CD4-positive, alpha-beta memory T cell (primary cell): ENCODE measurements around the gene USP6NL. TPM values are rescaled to one million over a fixed set of nuclear protein-coding genes. Genes with fewer than 3 reads are reported as not detected.

Experiments used
- CTCF ChIA-PET: fragments of 350-600 bp; sonication (Branson Sonifier 250); formaldehyde crosslinking; loops from one replicate; lab custom pipeline; 2021; ENCODE audit warnings: inconsistent platforms; ENCODE audit not compliant: partially characterized antibody; lab: Charles Lee
- POLR2A ChIA-PET: fragments of 350-600 bp; sonication (Branson Sonifier 250); formaldehyde crosslinking; loops from one replicate; lab custom pipeline; 2021; ENCODE audit not compliant: partially characterized antibody; lab: Charles Lee
- DNase-seq, 5 donors: peaks; one replicate each; pipeline versions ENCODE4 v3.0.0 to v3.0.0-alpha.2; 2020 to 2022; ENCODE audit warnings: mixed read lengths in 1 of 5
- H3K27ac ChIP-seq: one replicate; pipeline ENCODE4 v1.7.0; 2013; ENCODE audit warnings: low read depth, low read length
- H3K27me3 ChIP-seq: 2 replicates; pipeline ENCODE4 v1.7.0; 2013; ENCODE audit warnings: mild to moderate bottlenecking, low read length, moderate library complexity; ENCODE audit not compliant: insufficient read depth
- H3K36me3 ChIP-seq: 2 replicates; pipeline ENCODE4 v1.7.0; 2013; ENCODE audit warnings: mild to moderate bottlenecking, low read length, moderate library complexity; ENCODE audit not compliant: insufficient read depth
- H3K4me1 ChIP-seq: 2 replicates; pipeline ENCODE4 v1.7.0; 2013; ENCODE audit warnings: mild to moderate bottlenecking, low read length, moderate library complexity; ENCODE audit not compliant: insufficient read depth
- H3K4me3 ChIP-seq, 2 donors: one replicate each; pipeline ENCODE4 v1.7.0; 2013; ENCODE audit warnings: low read length in 2 of 2, mild to moderate bottlenecking in 1 of 2
- H3K9me3 ChIP-seq, 2 donors: one replicate each; pipeline ENCODE4 v1.7.0; 2013; ENCODE audit warnings: low read length in 2 of 2, control low read depth in 1 of 2; ENCODE audit not compliant: control insufficient read depth in 1 of 2
- H3K27ac Mint-ChIP-seq, 7 donors: one replicate each; pipeline ENCODE4 v1.8.0; 2020 to 2021; ENCODE audit warnings: mixed read lengths in 7 of 7, mild to moderate bottlenecking in 6 of 7, inconsistent platforms in 3 of 7, moderate library complexity in 3 of 7
- H3K27me3 Mint-ChIP-seq, 2 donors: one replicate each; pipeline ENCODE4 v1.8.0; 2020 to 2021; ENCODE audit warnings: mixed read lengths in 2 of 2
- H3K36me3 Mint-ChIP-seq, 2 donors: one replicate each; pipeline ENCODE4 v1.8.0; 2020 to 2021; ENCODE audit warnings: mixed read lengths in 2 of 2, inconsistent platforms in 1 of 2, mild to moderate bottlenecking in 1 of 2
- H3K4me1 Mint-ChIP-seq, 4 donors: one replicate each; pipeline ENCODE4 v1.8.0; 2020 to 2021; ENCODE audit warnings: mixed read lengths in 4 of 4, mild to moderate bottlenecking in 1 of 4
- H3K4me3 Mint-ChIP-seq, 8 donors: one replicate each; pipeline ENCODE4 v1.8.0; 2020 to 2021; ENCODE audit warnings: mixed read lengths in 8 of 8, mild to moderate bottlenecking in 7 of 8, moderate library complexity in 6 of 8, inconsistent platforms in 3 of 8
- H3K9me3 Mint-ChIP-seq, 8 donors: one replicate each; pipeline ENCODE4 v1.8.0; 2020 to 2021; ENCODE audit warnings: mixed read lengths in 8 of 8, mild to moderate bottlenecking in 5 of 8, inconsistent platforms in 3 of 8, moderate library complexity in 1 of 8
- intact Hi-C: fragments of 100-400 bp; cut with micrococcal nuclease; formaldehyde crosslinking; loops from one replicate; pipeline ENCODE4 v1.15.1; 2023
- polyA plus RNA-seq, 2 donors: library from polyadenylated mRNA; unstranded; fragments of 300-500 nt; fragmentation: Illumina TruSeq; gene quantifications; one replicate each; pipeline ENCODE4 v1.2.3, GENCODE V29; 2021
- total RNA-seq, 2 experiments: library from RNA; stranded (reverse); gene quantifications; one replicate each; pipeline ENCODE4 v1.2.3, GENCODE V29; 2021

The USP6NL gene
- total and polyA plus RNA-seq, 4 experiments from 2014 or later = 2.2 to 4.8 (median 3.3) TPM

- Mint-ChIP-seq H3K9me3 (no peaks in the 10 kb centered on the region), H3K27me3 (peaks cover 1% of the 10 kb centered on the region in 2 donors), H3K4me1 (peaks cover 7 to 14% (median 12%) of the 10 kb centered on the region in 4 donors), H3K36me3 (no peaks in the 10 kb centered on the region), H3K4me3 (no peak overlapping the region), H3K27ac (no peak overlapping the region)
- H3K27me3 ChIP-seq = no peaks in the 10 kb centered on the region
- CTCF ChIA-PET = no interaction called here
- H3K4me3 ChIP-seq = no peak overlapping the region
- POLR2A ChIA-PET = no interaction called here
- no peaks in the 10 kb centered on the region for H3K9me3 ChIP-seq
- no peak for DNase-seq
- no peaks in the 10 kb centered on the region for H3K36me3 ChIP-seq
- H3K4me1 ChIP-seq = peaks cover 6% of the 10 kb centered on the region
- no peak overlapping the region for H3K27ac ChIP-seq
- intact Hi-C loops = no loop called here
Observed at GRCh38 chr10:11578802-11579255, 32.6 kb downstream of the USP6NL start.

GRCh38 chr10:11576092-11576809, 35.2 kb downstream of the USP6NL start:
- no peaks in the 10 kb centered on the region for H3K36me3 ChIP-seq
- H3K27ac ChIP-seq = no peak overlapping the region
- H3K27me3 Mint-ChIP-seq = peaks cover 1% of the 10 kb centered on the region in 2 donors
- peaks cover 2 to 11% (median 8%) of the 10 kb centered on the region in 4 donors for H3K4me1 Mint-ChIP-seq
- H3K9me3 Mint-ChIP-seq = no peaks in the 10 kb centered on the region
- no peaks in the 10 kb centered on the region for H3K36me3 Mint-ChIP-seq
- intact Hi-C loops = no loop called here
- peaks cover 2% of the 10 kb centered on the region for H3K4me1 ChIP-seq
- POLR2A ChIA-PET = no interaction called here
- no peaks in the 10 kb centered on the region for H3K9me3 ChIP-seq
- no peak for DNase-seq
- H3K27me3 ChIP-seq = no peaks in the 10 kb centered on the region
- H3K27ac Mint-ChIP-seq = no peak overlapping the region
- no peak overlapping the region for H3K4me3 ChIP-seq
- CTCF ChIA-PET = interaction anchor here (0.7 kb wide), 1 partner anchor 95 kb away, joined by 4 read pairs; no protein-coding TSS in a partner anchor
- H3K4me3 Mint-ChIP-seq = no peak overlapping the region

- DNase-seq = no peak
- ChIA-PET CTCF (no interaction called here), POLR2A (no interaction called here)
- Mint-ChIP-seq H3K4me3 (no peak overlapping the region), H3K27me3 (no peaks in the 10 kb centered on the region), H3K36me3 (no peaks in the 10 kb centered on the region), H3K9me3 (peaks cover 0 to 2% (median 0%) of the 10 kb centered on the region in 8 donors), H3K27ac (no peak overlapping the region), H3K4me1 (peaks cover 0 to 4% (median 4%) of the 10 kb centered on the region in 4 donors)
- Histone ChIP-seq H3K9me3 (no peaks in the 10 kb centered on the region), H3K27ac (no peak overlapping the region), H3K4me1 (no peaks in the 10 kb centered on the region), H3K36me3 (no peaks in the 10 kb centered on the region), H3K4me3 (no peak overlapping the region), H3K27me3 (no peaks in the 10 kb centered on the region)
- intact Hi-C loops = no loop called here
Observed at GRCh38 chr10:11573497-11573896, 38.0 kb downstream of the USP6NL start.

- CTCF ChIA-PET = no interaction called here
- intact Hi-C loops = no loop called here
Observed at GRCh38 chr10:11570751-11571150, 40.7 kb downstream of the USP6NL start.

GRCh38 chr10:11569471-11569870, 42.0 kb downstream of the USP6NL start:
- H3K36me3 ChIP-seq = no peaks in the 10 kb centered on the region
- Mint-ChIP-seq H3K27ac (no peak overlapping the region), H3K4me1 (peaks cover 0 to 4% (median 2%) of the 10 kb centered on the region in 4 donors), H3K9me3 (peaks cover 0 to 2% (median 0%) of the 10 kb centered on the region in 8 donors), H3K27me3 (no peaks in the 10 kb centered on the region), H3K4me3 (no peak overlapping the region), H3K36me3 (no peaks in the 10 kb centered on the region)
- H3K27me3 ChIP-seq = no peaks in the 10 kb centered on the region
- DNase-seq = no peak
- no peak overlapping the region for H3K4me3 ChIP-seq
- no peaks in the 10 kb centered on the region for H3K9me3 ChIP-seq
- H3K4me1 ChIP-seq = no peaks in the 10 kb centered on the region
- intact Hi-C loops = no loop called here
- H3K27ac ChIP-seq = no peak overlapping the region
- POLR2A ChIA-PET = no interaction called here
- CTCF ChIA-PET = no interaction called here

More at GRCh38 chr10:11570751-11571150, 40.7 kb downstream of the USP6NL start:
- no peaks in the 10 kb centered on the region for H3K27me3 ChIP-seq
- Mint-ChIP-seq H3K27ac (no peak overlapping the region), H3K36me3 (no peaks in the 10 kb centered on the region), H3K4me3 (no peak overlapping the region), H3K4me1 (peaks cover 0 to 6% (median 4%) of the 10 kb centered on the region in 4 donors), H3K27me3 (no peaks in the 10 kb centered on the region), H3K9me3 (peaks cover 0 to 2% (median 0%) of the 10 kb centered on the region in 8 donors)
- no peak overlapping the region for H3K27ac ChIP-seq
- H3K4me1 ChIP-seq = no peaks in the 10 kb centered on the region
- POLR2A ChIA-PET = no interaction called here
- no peaks in the 10 kb centered on the region for H3K9me3 ChIP-seq
- H3K36me3 ChIP-seq = no peaks in the 10 kb centered on the region
- H3K4me3 ChIP-seq = no peak overlapping the region
- no peak for DNase-seq

- Histone ChIP-seq H3K4me1 (no peaks in the 10 kb centered on the region), H3K4me3 (no peak overlapping the region), H3K27me3 (no peaks in the 10 kb centered on the region), H3K27ac (no peak overlapping the region), H3K9me3 (no peaks in the 10 kb centered on the region), H3K36me3 (no peaks in the 10 kb centered on the region)
- Mint-ChIP-seq H3K27me3 (no peaks in the 10 kb centered on the region), H3K4me1 (peaks cover 0 to 2% (median 0%) of the 10 kb centered on the region in 4 donors), H3K4me3 (no peak overlapping the region), H3K9me3 (peaks cover 0 to 2% (median 0%) of the 10 kb centered on the region in 8 donors), H3K27ac (no peak overlapping the region), H3K36me3 (no peaks in the 10 kb centered on the region)
- no peak for DNase-seq
- POLR2A ChIA-PET = no interaction called here
- CTCF ChIA-PET = interaction anchor here (0.7 kb wide), 1 partner anchor 12 kb away, joined by 3 read pairs; no protein-coding TSS in a partner anchor
- intact Hi-C loops = no loop called here
Observed at GRCh38 chr10:11568578-11568977, 42.9 kb downstream of the USP6NL start.

GRCh38 chr10:11564741-11565140, 46.7 kb downstream of the USP6NL start:
- Mint-ChIP-seq H3K4me3 (no peak overlapping the region), H3K27ac (no peak overlapping the region), H3K27me3 (no peaks in the 10 kb centered on the region), H3K36me3 (no peaks in the 10 kb centered on the region), H3K4me1 (peaks cover 0 to 2% (median 0%) of the 10 kb centered on the region in 4 donors), H3K9me3 (peaks cover 0 to 2% (median 0%) of the 10 kb centered on the region in 8 donors)
- POLR2A ChIA-PET = no interaction called here
- Histone ChIP-seq H3K36me3 (no peaks in the 10 kb centered on the region), H3K4me1 (no peaks in the 10 kb centered on the region), H3K27ac (no peak overlapping the region), H3K9me3 (no peaks in the 10 kb centered on the region), H3K27me3 (no peaks in the 10 kb centered on the region), H3K4me3 (no peak overlapping the region)
- intact Hi-C loops = no loop called here
- DNase-seq = no peak
- CTCF ChIA-PET = interaction anchor here (0.5 kb wide), 1 partner anchor 1839 kb away, joined by 4 read pairs; no protein-coding TSS in a partner anchor
